ENCODE results near the gene RRBP1.

- TF ChIP-seq CTCF (conservative IDR thresholded peaks at IDR 0.05; ENCODE audit: low read depth, low read length) (no peak), EZH2 (IDR thresholded peaks at IDR 0.05; ENCODE audit: borderline replicate concordance, low read depth, low read length, poor library complexity, severe bottlenecking) (no peak)
Measured at GRCh38 chr20:17675519-17676377, 6.3 kb downstream of the RRBP1 start.
